Measurements from ENCODE around the gene EPAS1. TPM values are rescaled to one million over a fixed set of nuclear protein-coding genes. Genes with fewer than 3 reads are reported as not detected.

The EPAS1 gene
- total RNA-seq, 6 donors from 2014 or later = 440 to 1,878 (median 1,131) TPM

DNA sequence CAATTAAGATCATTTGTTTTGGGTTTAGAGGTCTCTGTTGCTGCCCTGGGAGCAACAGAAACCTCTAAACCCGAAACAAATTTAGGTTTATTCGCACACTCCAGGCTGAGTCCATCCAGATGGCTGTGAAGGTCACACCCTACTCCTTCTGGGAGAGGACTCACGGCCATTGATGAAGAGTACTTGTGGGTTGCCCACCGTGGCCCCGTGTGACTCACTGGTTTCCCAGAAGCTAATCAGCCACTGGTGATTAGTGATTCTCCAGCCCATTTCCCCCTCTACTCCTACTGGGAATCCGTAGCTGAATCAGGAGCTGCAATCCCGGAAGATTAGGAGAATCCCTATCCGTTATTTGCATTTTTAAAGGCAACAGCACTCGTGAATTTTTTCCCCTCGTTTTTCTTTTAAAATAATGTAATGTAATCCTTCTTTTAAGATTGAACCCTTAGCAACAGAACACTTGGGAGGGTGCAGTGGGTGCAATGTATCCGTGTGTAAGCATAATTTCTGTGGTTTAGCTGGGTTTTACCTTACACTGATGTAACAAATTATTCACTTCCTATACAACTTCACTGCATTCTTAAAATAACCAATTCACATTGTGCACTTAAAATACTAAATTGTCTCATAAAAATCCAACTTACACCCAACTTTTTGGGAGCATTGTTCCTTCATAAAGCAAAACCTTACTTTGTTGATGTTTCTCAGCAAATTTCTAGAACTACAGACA lies 27.5 kb upstream of the EPAS1 start:
- WGBS, 2 donors = 73 to 84% methylated on average over 11 of the region's 11 CpGs
- DNase-seq (no peak), ATAC-seq (ENCODE audit: low FRiP score in 2 of 2) (peak in 1 of 2 donors; percentile 75)
- Histone ChIP-seq H3K9me3 (no peaks in the 10 kb centered on the region), H3K27me3 (no peaks in the 10 kb centered on the region), H3K4me3 (no peak overlapping the region), H3K4me1 (peaks cover 13 to 31% (median 22%) of the 10 kb centered on the region in 4 donors), H3K27ac (peak overlapping the region in 1 of 4 donors; percentile 36), H3K36me3 (no peaks in the 10 kb centered on the region)
- no peak for TF ChIP-seq POLR2A (IDR thresholded peaks at IDR 0.05)
- TF ChIP-seq POLR2AphosphoS5 (IDR thresholded peaks at IDR 0.05) = no peak
- TF ChIP-seq EP300 (IDR thresholded peaks at IDR 0.05) = no peak
- TF ChIP-seq, protein P1, sequence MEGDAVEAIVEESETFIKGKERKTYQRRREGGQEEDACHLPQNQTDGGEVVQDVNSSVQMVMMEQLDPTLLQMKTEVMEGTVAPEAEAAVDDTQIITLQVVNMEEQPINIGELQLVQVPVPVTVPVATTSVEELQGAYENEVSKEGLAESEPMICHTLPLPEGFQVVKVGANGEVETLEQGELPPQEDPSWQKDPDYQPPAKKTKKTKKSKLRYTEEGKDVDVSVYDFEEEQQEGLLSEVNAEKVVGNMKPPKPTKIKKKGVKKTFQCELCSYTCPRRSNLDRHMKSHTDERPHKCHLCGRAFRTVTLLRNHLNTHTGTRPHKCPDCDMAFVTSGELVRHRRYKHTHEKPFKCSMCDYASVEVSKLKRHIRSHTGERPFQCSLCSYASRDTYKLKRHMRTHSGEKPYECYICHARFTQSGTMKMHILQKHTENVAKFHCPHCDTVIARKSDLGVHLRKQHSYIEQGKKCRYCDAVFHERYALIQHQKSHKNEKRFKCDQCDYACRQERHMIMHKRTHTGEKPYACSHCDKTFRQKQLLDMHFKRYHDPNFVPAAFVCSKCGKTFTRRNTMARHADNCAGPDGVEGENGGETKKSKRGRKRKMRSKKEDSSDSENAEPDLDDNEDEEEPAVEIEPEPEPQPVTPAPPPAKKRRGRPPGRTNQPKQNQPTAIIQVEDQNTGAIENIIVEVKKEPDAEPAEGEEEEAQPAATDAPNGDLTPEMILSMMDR (IDR thresholded peaks at IDR 0.05) = no peak

DNA sequence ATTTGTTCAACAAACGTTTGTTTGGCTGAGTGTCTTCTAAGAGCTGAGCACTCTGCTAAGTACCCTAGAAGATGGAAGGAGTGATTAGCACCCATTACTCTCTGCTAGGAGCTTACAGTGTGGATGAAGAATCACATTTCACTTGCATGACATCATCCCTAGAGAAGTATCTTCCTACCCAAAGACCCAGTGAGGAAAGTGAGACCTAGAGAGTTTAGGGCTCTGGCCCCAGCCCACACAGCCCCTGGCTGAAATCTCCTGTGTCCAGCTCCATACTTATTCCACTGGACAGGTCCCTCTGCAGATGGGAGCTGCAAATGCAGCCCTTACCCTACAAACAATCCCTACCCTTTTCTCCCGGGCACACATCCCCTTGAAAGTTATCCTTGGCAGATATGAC lies 26.8 kb upstream of the EPAS1 start:
- ATAC-seq (ENCODE audit: low FRiP score in 2 of 2) (no peak), DNase-seq (no peak)
- no peak overlapping the region for H3K4me3 ChIP-seq
- peaks cover 18 to 38% (median 27%) of the 10 kb centered on the region in 4 donors for H3K4me1 ChIP-seq
- H3K27me3 ChIP-seq = no peaks in the 10 kb centered on the region
- H3K9me3 ChIP-seq = no peaks in the 10 kb centered on the region
- no peak overlapping the region for H3K27ac ChIP-seq
- no peaks in the 10 kb centered on the region for H3K36me3 ChIP-seq
- TF ChIP-seq EP300 (IDR thresholded peaks at IDR 0.05) (no peak), POLR2A (IDR thresholded peaks at IDR 0.05) (no peak)
- 47 to 58% methylated on average over 2 of the region's 2 CpGs for WGBS, 2 donors

DNA sequence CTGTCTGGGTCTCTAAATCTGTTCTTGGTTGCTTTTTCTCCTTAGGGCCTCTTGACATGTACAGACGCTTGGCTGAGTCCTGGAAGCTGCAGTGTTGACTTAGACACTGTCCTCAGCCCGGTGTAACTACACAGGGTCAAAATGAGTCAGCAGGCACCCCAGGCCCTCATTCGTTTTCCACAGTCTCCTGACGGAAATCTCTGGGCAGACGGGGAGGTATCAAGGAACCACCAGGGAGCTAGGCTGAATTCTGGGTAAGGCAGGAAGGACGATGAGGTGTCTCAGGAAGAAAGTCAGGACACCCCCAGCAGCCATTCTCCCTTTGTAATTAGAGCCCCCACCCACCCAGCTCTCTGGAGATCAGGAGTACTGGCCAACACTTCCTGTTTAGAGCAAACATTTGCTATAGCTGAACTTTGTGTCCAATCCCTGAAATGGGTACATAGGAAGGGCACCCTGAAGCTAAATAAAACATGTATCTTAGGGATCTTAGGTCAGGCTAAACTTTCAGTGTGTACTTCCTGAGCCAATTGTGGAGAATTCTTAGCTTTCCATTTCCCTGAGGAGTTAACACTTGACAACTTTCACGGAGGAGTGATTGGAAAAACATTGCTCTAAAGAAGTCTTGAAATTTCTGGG lies 23.9 kb upstream of the EPAS1 start:
- peak in 1 of 2 donors; percentile 25 for ATAC-seq (ENCODE audit: low FRiP score in 2 of 2)
- no peak for DNase-seq
- no peak overlapping the region for H3K4me3 ChIP-seq
- H3K27me3 ChIP-seq = no peaks in the 10 kb centered on the region
- WGBS, 2 donors = 60 to 67% methylated on average over 7 of the region's 7 CpGs
- H3K4me1 ChIP-seq = peaks cover 38 to 55% (median 41%) of the 10 kb centered on the region in 4 donors
- H3K9me3 ChIP-seq = no peaks in the 10 kb centered on the region
- TF ChIP-seq, protein P1 (IDR thresholded peaks at IDR 0.05) = no peak
- TF ChIP-seq EP300 (IDR thresholded peaks at IDR 0.05) (peak in 2 of 4 donors; percentile 62 to 63), POLR2AphosphoS5 (IDR thresholded peaks at IDR 0.05) (peak; percentile 63 to 72), POLR2A (IDR thresholded peaks at IDR 0.05) (no peak)
- H3K36me3 ChIP-seq = no peaks in the 10 kb centered on the region
- peak overlapping the region; percentile 56 to 73 (median 64) for H3K27ac ChIP-seq

DNA sequence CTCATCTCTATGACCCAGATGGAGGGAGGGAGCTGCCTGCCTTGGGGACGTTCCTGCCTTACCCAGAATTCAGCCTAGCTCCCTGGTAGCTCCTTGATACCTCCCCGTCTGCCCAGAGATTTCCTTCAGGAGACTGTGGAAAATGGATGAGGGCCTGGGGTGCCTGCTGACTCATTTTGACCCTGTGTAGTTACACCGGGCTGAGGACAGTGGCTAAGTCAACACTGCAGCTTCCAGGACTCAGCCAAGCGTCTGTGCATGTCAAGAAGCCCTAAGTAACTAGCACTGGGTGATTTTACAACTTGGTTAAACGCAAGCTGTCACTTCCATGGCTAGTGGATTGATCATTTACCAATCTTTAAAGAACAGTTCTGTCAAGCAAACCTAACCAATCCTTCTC lies 23.3 kb upstream of the EPAS1 start:
- WGBS, 2 donors = 75 to 82% methylated on average over 5 of the region's 5 CpGs
- Histone ChIP-seq H3K27ac (peak overlapping the region; percentile 56 to 73 (median 64)), H3K4me1 (peaks cover 36 to 52% (median 40%) of the 10 kb centered on the region in 4 donors), H3K27me3 (no peaks in the 10 kb centered on the region), H3K36me3 (no peaks in the 10 kb centered on the region), H3K4me3 (no peak overlapping the region), H3K9me3 (no peaks in the 10 kb centered on the region)
- DNase-seq (no peak), ATAC-seq (ENCODE audit: low FRiP score in 2 of 2) (no peak)
- TF ChIP-seq POLR2AphosphoS5 (IDR thresholded peaks at IDR 0.05) = no peak
- no peak for TF ChIP-seq POLR2A (IDR thresholded peaks at IDR 0.05)
- no peak for TF ChIP-seq EP300 (IDR thresholded peaks at IDR 0.05)
- TF ChIP-seq, protein P1 (IDR thresholded peaks at IDR 0.05) = no peak

DNA sequence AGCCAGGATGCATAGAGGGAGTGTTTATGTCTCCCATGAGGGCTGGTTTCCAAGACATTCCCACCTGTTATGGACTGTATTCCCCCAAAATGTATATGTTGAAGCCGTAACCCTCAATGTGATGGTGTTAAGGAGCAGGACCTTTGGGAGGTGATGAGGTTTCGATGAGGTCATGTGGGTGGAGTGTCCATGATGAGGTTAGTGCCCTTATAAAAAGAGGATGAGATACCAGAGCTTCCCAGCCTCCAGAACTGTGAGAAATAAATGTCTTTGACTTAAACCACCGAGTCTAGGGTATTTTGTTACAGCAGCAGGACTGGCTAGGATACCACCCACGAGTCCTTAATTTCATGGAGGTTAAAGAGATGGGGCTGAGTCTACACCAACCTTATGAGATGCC lies 22.6 kb upstream of the EPAS1 start:
- TF ChIP-seq POLR2A (IDR thresholded peaks at IDR 0.05) (no peak), POLR2AphosphoS5 (IDR thresholded peaks at IDR 0.05) (no peak), EP300 (IDR thresholded peaks at IDR 0.05) (no peak)
- TF ChIP-seq, protein P1 (IDR thresholded peaks at IDR 0.05) = no peak
- H3K4me1 ChIP-seq = peaks cover 36 to 52% (median 40%) of the 10 kb centered on the region in 4 donors
- ATAC-seq (ENCODE audit: low FRiP score in 2 of 2) (no peak), DNase-seq (no peak)
- WGBS, 2 donors = 82 to 97% methylated on average over 4 of the region's 4 CpGs
- no peaks in the 10 kb centered on the region for H3K9me3 ChIP-seq
- no peaks in the 10 kb centered on the region for H3K36me3 ChIP-seq
- peak overlapping the region; percentile 56 to 73 (median 64) for H3K27ac ChIP-seq
- no peak overlapping the region for H3K4me3 ChIP-seq
- H3K27me3 ChIP-seq = no peaks in the 10 kb centered on the region
